Measurements from ENCODE around the gene OR5M10.
"Not testable (repeated sequence)": the region's sequence is repeated elsewhere in the genome, so short reads cannot be mapped to it uniquely, and the experiment has no call there.

DNA sequence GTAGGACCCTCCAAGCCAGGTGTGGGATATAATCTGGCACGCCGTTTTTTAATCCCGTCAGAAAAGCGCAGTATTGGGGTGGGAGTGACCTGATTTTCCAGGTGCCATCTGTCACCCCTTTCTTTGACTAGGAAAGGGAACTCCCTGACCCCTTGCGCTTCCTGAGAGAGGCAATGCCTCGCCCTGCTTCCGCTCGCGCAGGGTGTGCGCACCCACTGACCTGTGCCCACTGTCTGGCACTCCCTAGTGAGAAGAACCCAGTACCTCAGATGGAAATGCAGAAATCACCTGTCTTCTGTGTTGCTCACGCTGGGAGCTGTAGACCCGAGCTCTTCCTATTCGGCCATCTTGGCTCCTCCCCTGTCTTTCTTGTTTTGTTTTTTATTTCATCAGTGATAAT is 22.8 kb downstream of the OR5M10 start:
- TF ChIP-seq POLR2A, EP300, POLR2AphosphoS5 (IDR thresholded peaks at IDR 0.05): not testable (repeated sequence)
- TF ChIP-seq, protein P1, sequence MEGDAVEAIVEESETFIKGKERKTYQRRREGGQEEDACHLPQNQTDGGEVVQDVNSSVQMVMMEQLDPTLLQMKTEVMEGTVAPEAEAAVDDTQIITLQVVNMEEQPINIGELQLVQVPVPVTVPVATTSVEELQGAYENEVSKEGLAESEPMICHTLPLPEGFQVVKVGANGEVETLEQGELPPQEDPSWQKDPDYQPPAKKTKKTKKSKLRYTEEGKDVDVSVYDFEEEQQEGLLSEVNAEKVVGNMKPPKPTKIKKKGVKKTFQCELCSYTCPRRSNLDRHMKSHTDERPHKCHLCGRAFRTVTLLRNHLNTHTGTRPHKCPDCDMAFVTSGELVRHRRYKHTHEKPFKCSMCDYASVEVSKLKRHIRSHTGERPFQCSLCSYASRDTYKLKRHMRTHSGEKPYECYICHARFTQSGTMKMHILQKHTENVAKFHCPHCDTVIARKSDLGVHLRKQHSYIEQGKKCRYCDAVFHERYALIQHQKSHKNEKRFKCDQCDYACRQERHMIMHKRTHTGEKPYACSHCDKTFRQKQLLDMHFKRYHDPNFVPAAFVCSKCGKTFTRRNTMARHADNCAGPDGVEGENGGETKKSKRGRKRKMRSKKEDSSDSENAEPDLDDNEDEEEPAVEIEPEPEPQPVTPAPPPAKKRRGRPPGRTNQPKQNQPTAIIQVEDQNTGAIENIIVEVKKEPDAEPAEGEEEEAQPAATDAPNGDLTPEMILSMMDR (IDR thresholded peaks at IDR 0.05) = not testable (repeated sequence)
